SK-N-SH treated with all-trans-retinoic acid at 6 μM for 48 hours (cell line): ENCODE data around the gene PLA2R1.
"Not testable (repeated sequence)": the region's sequence is repeated elsewhere in the genome, so short reads cannot be mapped to it uniquely, and the experiment has no call there.

Experiments
- ATAC-seq: fragments of 200-7000 bp; cut with Tn5 transposase; 3 replicates; pipeline ENCODE4 v1.9.1; 2020; ENCODE audit warnings: mild to moderate bottlenecking, moderate library complexity
- ARNTL ChIP-seq: fragments of 450-650 bp; formaldehyde crosslinking; IDR thresholded peaks from 2 replicates; pipeline ENCODE4 v1.5.0; 2020; ENCODE audit warnings: low read depth, mild to moderate bottlenecking, moderate library complexity, borderline replicate concordance
- BACH2 ChIP-seq: fragments of 250-450 bp; sonication (Bioruptor Pico); IDR thresholded peaks from 2 replicates; pipeline ENCODE4 v1.9.0; 2021; ENCODE audit warnings: mild to moderate bottlenecking, borderline replicate concordance
- CREB5 ChIP-seq: fragments of 250-450 bp; sonication (Bioruptor Pico); IDR thresholded peaks from 2 replicates; pipeline ENCODE4 v1.5.1; 2020; ENCODE audit warnings: low read depth, mild to moderate bottlenecking, moderate library complexity
- CSDC2 ChIP-seq: fragments of 250-450 bp; sonication (Bioruptor Pico); IDR thresholded peaks from 2 replicates; pipeline ENCODE4 v1.5.0; 2020; ENCODE audit warnings: mild to moderate bottlenecking, moderate library complexity
- ESRRG ChIP-seq: fragments of 250-450 bp; sonication (Bioruptor Pico); IDR thresholded peaks from 2 replicates; pipeline ENCODE4 v1.6.1; 2021; ENCODE audit warnings: mild to moderate bottlenecking
- GLIS3 ChIP-seq: fragments of 250-450 bp; sonication (Bioruptor Pico); IDR thresholded peaks from 2 replicates; pipeline ENCODE4 v1.5.0; 2020; ENCODE audit warnings: mild to moderate bottlenecking, moderate library complexity
- ISL1 ChIP-seq: fragments of 250-450 bp; sonication (Bioruptor Pico); IDR thresholded peaks from 2 replicates; pipeline ENCODE4 v2.1.2; 2022; ENCODE audit warnings: mild to moderate bottlenecking, moderate library complexity
- OSR1 ChIP-seq: fragments of 250-450 bp; sonication (Bioruptor Pico); IDR thresholded peaks from 2 replicates; pipeline ENCODE4 v1.8.0; 2022; ENCODE audit warnings: moderate library complexity, mild to moderate bottlenecking, inconsistent platforms
- POU6F1 ChIP-seq: fragments of 250-450 bp; sonication (Bioruptor Pico); IDR thresholded peaks from 2 replicates; pipeline ENCODE4 v1.8.0; 2021; ENCODE audit warnings: low read depth, mild to moderate bottlenecking, moderate library complexity, borderline replicate concordance
- PPARA ChIP-seq: fragments of 250-450 bp; sonication (Bioruptor Pico); IDR thresholded peaks from 2 replicates; pipeline ENCODE4 v1.5.0; 2020; ENCODE audit warnings: mild to moderate bottlenecking, borderline replicate concordance
- RARB ChIP-seq: fragments of 250-450 bp; sonication (Bioruptor Pico); IDR thresholded peaks from 2 replicates; pipeline ENCODE4 v1.8.0; 2021; ENCODE audit warnings: mild to moderate bottlenecking, moderate library complexity
- SNAI2 ChIP-seq: fragments of 250-450 bp; sonication (Bioruptor Pico); IDR thresholded peaks from 2 replicates; pipeline ENCODE4 v1.5.0; 2020; ENCODE audit warnings: mild to moderate bottlenecking, moderate library complexity
- TCF4 ChIP-seq: fragments of 250-450 bp; sonication (Bioruptor Pico); IDR thresholded peaks from 2 replicates; pipeline ENCODE4 v1.8.0; 2021; ENCODE audit warnings: mild to moderate bottlenecking, moderate library complexity, borderline replicate concordance
- TOX ChIP-seq: fragments of 250-450 bp; sonication (Bioruptor Pico); IDR thresholded peaks from 2 replicates; pipeline ENCODE4 v1.8.0; 2021; ENCODE audit warnings: mild to moderate bottlenecking, moderate library complexity, borderline replicate concordance
- ZC3H10 ChIP-seq: fragments of 250-450 bp; sonication (Bioruptor Pico); IDR thresholded peaks from 2 replicates; pipeline ENCODE4 v1.5.1; 2021; ENCODE audit warnings: mild to moderate bottlenecking, moderate library complexity
- ZFP3 ChIP-seq: fragments of 250-450 bp; sonication (Bioruptor Pico); IDR thresholded peaks from 2 replicates; pipeline ENCODE4 v1.5.0; 2020; ENCODE audit warnings: mild to moderate bottlenecking, moderate library complexity
- ZFP30 ChIP-seq: fragments of 450-650 bp; formaldehyde crosslinking; IDR thresholded peaks from 2 replicates; pipeline ENCODE4 v1.5.0; 2022; ENCODE audit warnings: mild to moderate bottlenecking, moderate library complexity
- ZNF565 ChIP-seq: fragments of 450-650 bp; formaldehyde crosslinking; conservative IDR thresholded peaks from 2 replicates; pipeline ENCODE4 v1.5.0; 2020; ENCODE audit warnings: low read depth, mild to moderate bottlenecking, moderate library complexity
- ZNF70 ChIP-seq: fragments of 450-650 bp; formaldehyde crosslinking; IDR thresholded peaks from 2 replicates; pipeline ENCODE4 v1.5.0; 2020; ENCODE audit warnings: mild to moderate bottlenecking, moderate library complexity
- ZNF8 ChIP-seq: fragments of 450-650 bp; formaldehyde crosslinking; IDR thresholded peaks from 2 replicates; pipeline ENCODE4 v1.5.0; 2020; ENCODE audit warnings: mild to moderate bottlenecking, moderate library complexity
- TF ChIP-seq, protein P1 (sequence below): fragments of 250-450 bp; sonication (Bioruptor Pico); IDR thresholded peaks from 2 replicates; pipeline ENCODE4 v1.5.0; 2020; ENCODE audit warnings: mild to moderate bottlenecking, moderate library complexity
- TF ChIP-seq, protein P2 (sequence below): fragments of 250-450 bp; sonication (Bioruptor Pico); IDR thresholded peaks from 2 replicates; pipeline ENCODE4 v1.8.0; 2020; ENCODE audit warnings: mild to moderate bottlenecking, moderate library complexity, borderline replicate concordance

The PLA2R1 gene

GRCh38 chr2:159968279-159968900, 94.0 kb downstream of the PLA2R1 start:
- TF ChIP-seq ZC3H10 (CRISPR knock-in tag) = no peak
- TF ChIP-seq TOX (CRISPR knock-in tag) = no peak
- no peak for TF ChIP-seq ZFP3 (CRISPR knock-in tag)
- no peak for TF ChIP-seq CSDC2 (CRISPR knock-in tag)
- TF ChIP-seq ZNF70 (CRISPR knock-in tag) = no peak
- TF ChIP-seq SNAI2 = no peak
- TF ChIP-seq, all 23 proteins: peak for 0
- ATAC-seq = peak; percentile 98

DNA sequence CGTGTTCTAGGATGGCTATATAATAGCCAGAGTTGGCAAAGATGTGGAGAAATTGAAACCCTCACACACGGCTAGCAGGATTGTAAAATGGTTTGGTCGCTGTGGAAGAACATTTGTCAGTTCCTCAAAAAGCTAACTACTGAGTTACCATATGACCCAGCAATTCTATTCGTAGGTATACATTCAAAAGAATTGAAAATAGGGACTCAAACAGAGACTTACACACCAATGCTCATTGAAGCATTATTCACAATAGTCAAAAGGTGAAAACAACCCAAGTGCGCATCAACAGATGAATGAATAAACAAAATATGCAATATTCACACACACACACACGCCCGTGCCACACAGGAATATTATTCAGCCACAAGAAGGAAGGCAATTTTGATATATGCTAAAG, 98.7 kb downstream of the PLA2R1 start:
- TF ChIP-seq ZC3H10 (CRISPR knock-in tag) (no peak), ZFP30 (CRISPR knock-in tag) (no peak), BACH2 (no peak), TOX (CRISPR knock-in tag) (no peak), RARB (CRISPR knock-in tag) (no peak), PPARA (no peak), CREB5 (CRISPR knock-in tag) (no peak), ZNF565 (CRISPR knock-in tag) (no peak), TCF4 (no peak), ARNTL (CRISPR knock-in tag) (no peak), ESRRG (no peak), ZNF70 (CRISPR knock-in tag) (no peak), CSDC2 (CRISPR knock-in tag) (no peak), ZNF8 (CRISPR knock-in tag) (no peak)
- TF ChIP-seq, protein P1, sequence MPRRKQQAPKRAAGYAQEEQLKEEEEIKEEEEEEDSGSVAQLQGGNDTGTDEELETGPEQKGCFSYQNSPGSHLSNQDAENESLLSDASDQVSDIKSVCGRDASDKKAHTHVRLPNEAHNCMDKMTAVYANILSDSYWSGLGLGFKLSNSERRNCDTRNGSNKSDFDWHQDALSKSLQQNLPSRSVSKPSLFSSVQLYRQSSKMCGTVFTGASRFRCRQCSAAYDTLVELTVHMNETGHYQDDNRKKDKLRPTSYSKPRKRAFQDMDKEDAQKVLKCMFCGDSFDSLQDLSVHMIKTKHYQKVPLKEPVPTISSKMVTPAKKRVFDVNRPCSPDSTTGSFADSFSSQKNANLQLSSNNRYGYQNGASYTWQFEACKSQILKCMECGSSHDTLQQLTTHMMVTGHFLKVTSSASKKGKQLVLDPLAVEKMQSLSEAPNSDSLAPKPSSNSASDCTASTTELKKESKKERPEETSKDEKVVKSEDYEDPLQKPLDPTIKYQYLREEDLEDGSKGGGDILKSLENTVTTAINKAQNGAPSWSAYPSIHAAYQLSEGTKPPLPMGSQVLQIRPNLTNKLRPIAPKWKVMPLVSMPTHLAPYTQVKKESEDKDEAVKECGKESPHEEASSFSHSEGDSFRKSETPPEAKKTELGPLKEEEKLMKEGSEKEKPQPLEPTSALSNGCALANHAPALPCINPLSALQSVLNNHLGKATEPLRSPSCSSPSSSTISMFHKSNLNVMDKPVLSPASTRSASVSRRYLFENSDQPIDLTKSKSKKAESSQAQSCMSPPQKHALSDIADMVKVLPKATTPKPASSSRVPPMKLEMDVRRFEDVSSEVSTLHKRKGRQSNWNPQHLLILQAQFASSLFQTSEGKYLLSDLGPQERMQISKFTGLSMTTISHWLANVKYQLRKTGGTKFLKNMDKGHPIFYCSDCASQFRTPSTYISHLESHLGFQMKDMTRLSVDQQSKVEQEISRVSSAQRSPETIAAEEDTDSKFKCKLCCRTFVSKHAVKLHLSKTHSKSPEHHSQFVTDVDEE (CRISPR knock-in tag) = no peak

DNA sequence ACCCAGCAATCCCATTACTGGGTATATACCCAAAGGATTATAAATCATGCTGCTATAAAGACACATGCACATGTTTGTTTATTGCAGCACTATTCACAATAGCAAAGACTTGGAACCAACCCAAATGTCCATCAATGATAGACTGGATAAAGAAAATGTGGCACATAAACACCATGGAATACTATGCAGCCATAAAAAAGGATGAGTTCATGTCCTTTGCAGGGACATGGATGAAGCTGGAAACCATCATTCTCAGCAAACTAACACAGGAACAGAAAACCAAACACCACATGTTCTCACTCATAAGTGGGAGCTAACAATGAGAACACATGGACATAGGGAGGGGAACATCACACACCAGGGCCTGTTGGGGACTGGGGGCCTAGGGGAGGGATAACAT, 99.9 kb downstream of the PLA2R1 start:
- ATAC-seq = not testable (repeated sequence)

More for the DNA sequence above, 98.7 kb downstream of the PLA2R1 start:
- ATAC-seq = no peak

- TF ChIP-seq ZNF70 (CRISPR knock-in tag) = no peak
- TF ChIP-seq ZNF8 (CRISPR knock-in tag) = no peak
- TF ChIP-seq ARNTL (CRISPR knock-in tag) = no peak
- TF ChIP-seq GLIS3 (CRISPR knock-in tag) = no peak
- TF ChIP-seq ISL1 (CRISPR knock-in tag) = no peak
- no peak for TF ChIP-seq SNAI2
- no peak for TF ChIP-seq ZFP3 (CRISPR knock-in tag)
- TF ChIP-seq POU6F1 = no peak
- no peak for TF ChIP-seq CREB5 (CRISPR knock-in tag)
- no peak for TF ChIP-seq ESRRG
- no peak for TF ChIP-seq ZFP30 (CRISPR knock-in tag)
- TF ChIP-seq BACH2 = no peak
- TF ChIP-seq TCF4 = no peak
- no peak for TF ChIP-seq ZNF565 (CRISPR knock-in tag)
- TF ChIP-seq OSR1 = no peak
- TF ChIP-seq, protein P2, sequence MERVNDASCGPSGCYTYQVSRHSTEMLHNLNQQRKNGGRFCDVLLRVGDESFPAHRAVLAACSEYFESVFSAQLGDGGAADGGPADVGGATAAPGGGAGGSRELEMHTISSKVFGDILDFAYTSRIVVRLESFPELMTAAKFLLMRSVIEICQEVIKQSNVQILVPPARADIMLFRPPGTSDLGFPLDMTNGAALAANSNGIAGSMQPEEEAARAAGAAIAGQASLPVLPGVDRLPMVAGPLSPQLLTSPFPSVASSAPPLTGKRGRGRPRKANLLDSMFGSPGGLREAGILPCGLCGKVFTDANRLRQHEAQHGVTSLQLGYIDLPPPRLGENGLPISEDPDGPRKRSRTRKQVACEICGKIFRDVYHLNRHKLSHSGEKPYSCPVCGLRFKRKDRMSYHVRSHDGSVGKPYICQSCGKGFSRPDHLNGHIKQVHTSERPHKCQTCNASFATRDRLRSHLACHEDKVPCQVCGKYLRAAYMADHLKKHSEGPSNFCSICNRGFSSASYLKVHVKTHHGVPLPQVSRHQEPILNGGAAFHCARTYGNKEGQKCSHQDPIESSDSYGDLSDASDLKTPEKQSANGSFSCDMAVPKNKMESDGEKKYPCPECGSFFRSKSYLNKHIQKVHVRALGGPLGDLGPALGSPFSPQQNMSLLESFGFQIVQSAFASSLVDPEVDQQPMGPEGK (CRISPR knock-in tag) = no peak
- no peak for ATAC-seq
These were observed 101.0 kb downstream of the PLA2R1 start for GRCh38 chr2:159961451-159961850.
